Coronary artery (tissue), 2 donors: ENCODE measurements around the gene TPSG1.

Experiments
- DNase-seq: peaks from one replicate; pipeline ENCODE4 v3.0.0-alpha.2; 2017; ENCODE audit warnings: low spot score
- H3K27ac ChIP-seq, 2 donors: fragments of 200-600 bp; sonication (generic); one replicate each; pipeline ENCODE4 v1.5.1; 2016 to 2019
- H3K4me3 ChIP-seq: fragments of 200-600 bp; sonication (generic); 2 replicates; pipeline ENCODE4 v1.5.1; 2016; ENCODE audit warnings: mild to moderate bottlenecking, moderate library complexity
- TF ChIP-seq, protein P1 (sequence below): fragments of 200-600 bp; sonication (generic); IDR thresholded peaks from one replicate; pipeline ENCODE4 v1.5.1; 2019; ENCODE audit warnings: antibody characterized with exemption

TPSG1 gene

DNA sequence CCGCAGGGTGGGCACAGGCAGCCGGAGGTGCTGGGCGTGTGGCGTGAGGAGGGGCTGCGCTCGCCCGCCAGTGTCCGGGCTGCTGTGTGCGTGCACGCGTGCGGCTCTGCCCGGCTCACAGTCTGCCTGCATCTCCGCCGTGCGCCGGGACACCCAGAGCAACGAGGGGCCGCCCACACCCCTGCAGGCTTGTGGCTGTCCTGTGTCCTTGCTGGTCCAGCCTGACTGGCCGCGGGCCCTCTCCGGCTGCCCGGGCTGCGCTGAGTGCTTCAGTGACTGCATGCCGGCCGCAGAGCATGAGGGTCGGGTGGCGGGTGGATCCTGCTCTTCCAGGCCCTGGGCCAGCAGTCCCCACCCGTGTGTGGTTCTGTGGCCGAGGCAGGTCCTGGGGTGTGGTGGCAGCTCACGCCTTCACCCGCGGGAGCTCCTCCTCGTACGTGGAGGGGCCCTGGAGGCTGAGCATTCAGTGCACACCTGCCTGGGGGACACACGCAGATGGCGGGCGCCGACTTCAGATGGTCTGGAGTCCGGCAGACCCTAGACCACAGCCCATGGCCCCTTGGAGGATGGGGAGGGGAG, 12.4 kb downstream of the TPSG1 start:
- Histone ChIP-seq H3K4me3 (no peak overlapping the region), H3K27ac (no peak overlapping the region)
- TF ChIP-seq, protein P1, sequence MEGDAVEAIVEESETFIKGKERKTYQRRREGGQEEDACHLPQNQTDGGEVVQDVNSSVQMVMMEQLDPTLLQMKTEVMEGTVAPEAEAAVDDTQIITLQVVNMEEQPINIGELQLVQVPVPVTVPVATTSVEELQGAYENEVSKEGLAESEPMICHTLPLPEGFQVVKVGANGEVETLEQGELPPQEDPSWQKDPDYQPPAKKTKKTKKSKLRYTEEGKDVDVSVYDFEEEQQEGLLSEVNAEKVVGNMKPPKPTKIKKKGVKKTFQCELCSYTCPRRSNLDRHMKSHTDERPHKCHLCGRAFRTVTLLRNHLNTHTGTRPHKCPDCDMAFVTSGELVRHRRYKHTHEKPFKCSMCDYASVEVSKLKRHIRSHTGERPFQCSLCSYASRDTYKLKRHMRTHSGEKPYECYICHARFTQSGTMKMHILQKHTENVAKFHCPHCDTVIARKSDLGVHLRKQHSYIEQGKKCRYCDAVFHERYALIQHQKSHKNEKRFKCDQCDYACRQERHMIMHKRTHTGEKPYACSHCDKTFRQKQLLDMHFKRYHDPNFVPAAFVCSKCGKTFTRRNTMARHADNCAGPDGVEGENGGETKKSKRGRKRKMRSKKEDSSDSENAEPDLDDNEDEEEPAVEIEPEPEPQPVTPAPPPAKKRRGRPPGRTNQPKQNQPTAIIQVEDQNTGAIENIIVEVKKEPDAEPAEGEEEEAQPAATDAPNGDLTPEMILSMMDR: no peak
- DNase-seq: no peak

DNA sequence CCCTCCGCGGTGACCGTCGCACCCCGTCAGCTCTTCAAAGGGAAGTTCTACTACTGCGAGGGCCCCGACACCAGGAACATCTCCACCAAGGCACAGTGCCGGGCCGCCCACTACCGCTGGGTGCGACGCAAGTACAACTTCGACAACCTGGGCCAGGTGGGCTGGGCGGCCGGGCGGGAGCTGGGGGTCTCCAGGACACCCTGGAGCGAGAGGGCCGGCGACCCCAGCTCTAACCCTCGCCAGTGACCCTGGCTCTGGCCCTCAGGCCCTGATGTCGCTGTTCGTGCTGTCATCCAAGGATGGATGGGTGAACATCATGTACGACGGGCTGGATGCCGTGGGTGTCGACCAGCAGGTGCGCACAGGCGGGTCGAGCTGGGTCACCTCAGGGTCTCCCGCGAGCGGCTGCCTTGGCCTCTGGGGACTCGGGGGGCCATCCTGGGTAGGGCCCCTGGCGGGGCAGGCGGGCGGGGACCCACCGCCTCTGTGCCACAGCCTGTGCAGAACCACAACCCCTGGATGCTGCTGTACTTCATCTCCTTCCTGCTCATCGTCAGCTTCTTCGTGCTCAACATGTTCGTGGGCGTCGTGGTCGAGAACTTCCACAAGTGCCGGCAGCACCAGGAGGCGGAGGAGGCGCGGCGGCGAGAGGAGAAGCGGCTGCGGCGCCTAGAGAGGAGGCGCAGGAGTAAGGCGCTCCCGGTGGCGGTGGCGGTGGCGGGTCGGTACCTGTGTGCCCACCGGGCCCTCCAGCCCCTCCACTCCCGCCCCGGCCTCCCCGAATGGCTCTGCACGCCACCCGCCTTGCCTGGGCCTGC, 13.4 kb downstream of the TPSG1 start:
- no peak overlapping the region for H3K4me3 ChIP-seq
- no peak overlapping the region for H3K27ac ChIP-seq
- TF ChIP-seq, protein P1: no peak
- no peak for DNase-seq

DNA sequence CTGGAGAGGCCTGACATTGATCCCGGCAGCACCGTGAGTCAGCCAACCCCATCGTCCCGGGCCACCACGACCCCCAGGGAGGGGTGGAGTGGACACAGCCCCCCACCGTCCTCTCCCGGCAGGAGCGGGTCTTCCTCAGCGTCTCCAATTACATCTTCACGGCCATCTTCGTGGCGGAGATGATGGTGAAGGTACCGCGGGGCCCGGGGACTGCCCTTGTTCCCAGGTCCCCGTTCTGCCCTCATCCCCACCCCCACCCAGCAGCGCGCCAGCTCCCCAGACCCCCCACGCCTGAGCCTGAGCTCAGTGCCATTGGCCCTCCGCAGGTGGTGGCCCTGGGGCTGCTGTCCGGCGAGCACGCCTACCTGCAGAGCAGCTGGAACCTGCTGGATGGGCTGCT, 14.6 kb downstream of the TPSG1 start:
- no peak overlapping the region for H3K27ac ChIP-seq
- no peak overlapping the region for H3K4me3 ChIP-seq

DNA sequence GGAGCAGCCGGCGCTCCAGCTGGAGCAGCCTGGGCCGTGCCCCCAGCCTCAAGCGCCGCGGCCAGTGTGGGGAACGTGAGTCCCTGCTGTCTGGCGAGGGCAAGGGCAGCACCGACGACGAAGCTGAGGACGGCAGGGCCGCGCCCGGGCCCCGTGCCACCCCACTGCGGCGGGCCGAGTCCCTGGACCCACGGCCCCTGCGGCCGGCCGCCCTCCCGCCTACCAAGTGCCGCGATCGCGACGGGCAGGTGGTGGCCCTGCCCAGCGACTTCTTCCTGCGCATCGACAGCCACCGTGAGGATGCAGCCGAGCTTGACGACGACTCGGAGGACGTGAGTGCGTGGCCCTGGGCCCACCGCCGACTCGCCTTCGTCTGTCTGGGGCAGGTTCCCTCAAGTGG, 16.0 kb downstream of the TPSG1 start:
- DNase-seq: no peak
- TF ChIP-seq, protein P1: no peak
- no peak overlapping the region for H3K27ac ChIP-seq
- H3K4me3 ChIP-seq: no peak overlapping the region

More for the DNA sequence above, 14.6 kb downstream of the TPSG1 start:
- DNase-seq: no peak
- TF ChIP-seq, protein P1: no peak

DNA sequence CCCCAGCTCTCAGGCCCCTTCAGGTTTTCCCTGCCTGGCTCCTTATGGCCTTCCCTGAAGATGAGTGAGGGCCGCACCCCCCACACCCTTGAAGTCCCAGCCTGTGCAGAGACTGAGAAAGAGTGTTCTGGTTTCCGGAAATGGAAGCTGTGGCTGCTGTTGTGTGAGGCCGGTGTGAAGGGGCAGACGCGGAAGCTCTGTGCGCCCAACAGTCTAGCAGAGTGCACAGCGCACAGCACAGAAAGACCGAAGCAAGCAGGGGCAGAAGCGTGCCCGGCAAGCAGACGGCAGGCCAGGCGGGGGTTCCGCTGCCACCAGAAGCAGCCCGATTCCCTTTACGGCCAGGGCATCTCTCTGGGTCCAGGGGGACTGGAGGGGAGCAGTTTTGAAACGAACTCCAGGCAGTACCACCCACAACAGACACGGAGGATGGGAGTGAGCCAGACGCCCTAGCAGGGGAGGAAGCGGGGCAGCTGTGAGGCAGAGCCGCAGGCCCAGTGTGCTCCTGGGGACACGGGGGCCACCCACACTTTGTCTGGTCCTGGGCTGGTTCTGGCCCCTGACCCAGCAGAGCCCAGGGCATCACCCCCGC, 16.7 kb downstream of the TPSG1 start:
- TF ChIP-seq, protein P1: no peak
- no peak for DNase-seq

DNA sequence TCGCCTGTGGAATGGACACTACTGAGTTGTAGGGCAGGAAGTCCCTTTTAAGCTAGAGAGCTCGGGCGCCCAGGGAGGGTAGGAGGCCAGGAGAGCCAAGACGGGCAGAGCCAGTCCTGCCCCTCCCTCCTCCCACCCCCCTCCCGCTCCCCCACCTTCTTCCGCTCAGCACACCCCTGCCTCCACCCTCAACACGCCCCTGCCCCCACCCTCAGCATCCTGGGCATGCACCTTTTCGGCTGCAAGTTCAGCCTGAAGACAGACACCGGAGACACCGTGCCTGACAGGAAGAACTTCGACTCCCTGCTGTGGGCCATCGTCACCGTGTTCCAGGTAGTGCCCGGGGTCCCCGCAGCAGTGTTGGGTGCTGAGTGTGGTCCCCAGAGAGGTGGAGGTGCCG, 18.3 kb downstream of the TPSG1 start:
- Histone ChIP-seq H3K4me3 (no peak overlapping the region), H3K27ac (no peak overlapping the region)
- TF ChIP-seq, protein P1: no peak
- no peak for DNase-seq

More for the DNA sequence above, 16.7 kb downstream of the TPSG1 start:
- Histone ChIP-seq H3K27ac (no peak overlapping the region), H3K4me3 (no peak overlapping the region)
